ENCODE results near the gene NXF1. TPM values are rescaled to one million over a fixed set of nuclear protein-coding genes. Genes with fewer than 3 reads are reported as not detected.
A peak's percentile ranks its signal among the peaks of the same experiment; 100 is the strongest.

The NXF1 gene
- total and polyA plus RNA-seq, 2 of the 13 experiments (the other 11 are each of a cell fraction or from before 2014, with no cell fraction given): 30.4 to 30.9 TPM

DNA sequence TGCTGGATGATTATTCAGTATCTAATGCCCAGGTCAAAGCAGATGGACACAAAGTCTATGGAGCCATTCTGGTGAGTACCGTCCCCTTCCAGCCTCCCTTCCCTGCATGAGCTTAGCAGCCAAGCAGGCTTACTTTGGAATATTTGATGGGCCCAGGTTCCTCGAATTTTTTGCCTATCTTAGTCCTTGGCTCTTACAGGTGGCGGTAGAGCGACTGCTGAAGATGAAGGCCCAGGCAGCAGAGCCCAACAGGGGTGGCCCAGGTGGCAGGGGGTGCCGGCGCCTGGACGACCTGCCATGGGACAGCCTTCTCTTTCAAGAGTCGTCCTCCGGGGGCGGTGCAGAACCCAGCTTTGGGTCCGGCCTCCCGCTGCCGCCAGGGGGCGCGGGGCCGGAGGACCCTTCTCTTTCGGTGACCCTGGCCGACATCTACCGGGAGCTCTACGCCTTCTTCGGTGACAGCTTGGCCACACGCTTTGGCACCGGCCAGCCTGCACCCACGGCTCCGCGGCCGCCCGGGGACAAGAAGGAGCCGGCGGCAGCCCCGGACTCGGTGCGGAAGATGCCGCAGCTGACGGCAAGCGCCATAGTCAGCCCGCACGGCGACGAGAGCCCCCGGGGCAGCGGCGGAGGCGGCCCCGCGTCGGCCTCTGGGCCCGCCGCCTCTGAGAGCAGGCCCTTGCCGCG, 18.8 kb downstream of the NXF1 start (continued):
- no peak for TF ChIP-seq ARID2 (CRISPR knock-in tag; IDR thresholded peaks at IDR 0.05; ENCODE audit: borderline replicate concordance)
- no peak for TF ChIP-seq ATRX (CRISPR knock-in tag; IDR thresholded peaks at IDR 0.05; ENCODE audit: borderline replicate concordance)
- TF ChIP-seq ZNF781 (CRISPR knock-in tag; IDR thresholded peaks at IDR 0.05; ENCODE audit: borderline replicate concordance, not compliant biosample characterization): peak; percentile 58
- TF ChIP-seq ZSCAN30 (CRISPR knock-in tag; IDR thresholded peaks at IDR 0.05): no peak; the same call in 1 of the 2 replicates
- TF ChIP-seq SUZ12 (IDR thresholded peaks at IDR 0.05; ENCODE audit: low read depth, low read length): no peak
- TF ChIP-seq, protein P1, sequence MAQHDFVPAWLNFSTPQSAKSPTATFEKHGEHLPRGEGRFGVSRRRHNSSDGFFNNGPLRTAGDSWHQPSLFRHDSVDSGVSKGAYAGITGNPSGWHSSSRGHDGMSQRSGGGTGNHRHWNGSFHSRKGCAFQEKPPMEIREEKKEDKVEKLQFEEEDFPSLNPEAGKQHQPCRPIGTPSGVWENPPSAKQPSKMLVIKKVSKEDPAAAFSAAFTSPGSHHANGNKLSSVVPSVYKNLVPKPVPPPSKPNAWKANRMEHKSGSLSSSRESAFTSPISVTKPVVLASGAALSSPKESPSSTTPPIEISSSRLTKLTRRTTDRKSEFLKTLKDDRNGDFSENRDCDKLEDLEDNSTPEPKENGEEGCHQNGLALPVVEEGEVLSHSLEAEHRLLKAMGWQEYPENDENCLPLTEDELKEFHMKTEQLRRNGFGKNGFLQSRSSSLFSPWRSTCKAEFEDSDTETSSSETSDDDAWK (CRISPR knock-in tag; IDR thresholded peaks at IDR 0.05): no peak
- TF ChIP-seq MIER3 (CRISPR knock-in tag; IDR thresholded peaks at IDR 0.05; ENCODE audit: borderline replicate concordance): no peak
- no peak; the same call in 1 of the 2 replicates for TF ChIP-seq GABPB1 (CRISPR knock-in tag; IDR thresholded peaks at IDR 0.05)
- 0 out of 2 replicates have a peak, but pooled peaks have one; percentile 35 for TF ChIP-seq KDM4B (CRISPR knock-in tag; IDR thresholded peaks at IDR 0.05)
- TF ChIP-seq ZFY (CRISPR knock-in tag; IDR thresholded peaks at IDR 0.05): no peak
- TF ChIP-seq KLF12 (CRISPR knock-in tag; IDR thresholded peaks at IDR 0.05; ENCODE audit: borderline replicate concordance): peak; percentile 51; the same call in 1 of the 2 replicates
- no peak for TF ChIP-seq ZNF790 (CRISPR knock-in tag; IDR thresholded peaks at IDR 0.05; ENCODE audit: borderline replicate concordance)
- TF ChIP-seq HIC2 (CRISPR knock-in tag; IDR thresholded peaks at IDR 0.05; ENCODE audit: low read depth): no peak
- TF ChIP-seq DPF2 (CRISPR knock-in tag; IDR thresholded peaks at IDR 0.05; ENCODE audit: borderline replicate concordance, low read depth): no peak
- no peak for TF ChIP-seq ZNF101 (CRISPR knock-in tag; IDR thresholded peaks at IDR 0.05; ENCODE audit: borderline replicate concordance, low read depth)
- no peak for TF ChIP-seq RAD51 (IDR thresholded peaks at IDR 0.05; ENCODE audit: borderline replicate concordance)
- no peak for TF ChIP-seq AKNA (CRISPR knock-in tag; IDR thresholded peaks at IDR 0.05; ENCODE audit: borderline replicate concordance)
- 0 out of 2 replicates have a peak, but pooled peaks have one; percentile 11 for TF ChIP-seq ELF1 (CRISPR knock-in tag; IDR thresholded peaks at IDR 0.05)
- TF ChIP-seq ASH2L (IDR thresholded peaks at IDR 0.05; ENCODE audit: insufficient read length, low read depth, low read length): no peak
- peak; percentile 5; the same call in 1 of the 2 replicates for TF ChIP-seq MXD4 (CRISPR knock-in tag; IDR thresholded peaks at IDR 0.05)
